SK-N-SH (cell line): ENCODE results near the gene RSRC1.

ENCODE experiments used
- JUND ChIP-seq: IDR thresholded peaks from 2 replicates; pipeline ENCODE4 v1.4.0; 2012
- POLR2AphosphoS5 ChIP-seq: IDR thresholded peaks from 2 replicates; pipeline ENCODE4 v1.6.1; 2012; ENCODE audit warnings: low read depth, low read length
- SIN3A ChIP-seq: IDR thresholded peaks from 2 replicates; pipeline ENCODE4 v1.6.1; 2012; ENCODE audit warnings: low read depth, mild to moderate bottlenecking, low read length, moderate library complexity, borderline replicate concordance
- YY1 ChIP-seq: IDR thresholded peaks from 2 replicates; pipeline ENCODE4 v1.4.0; 2012; ENCODE audit warnings: low read depth, mild to moderate bottlenecking
- TF ChIP-seq, protein P1 (sequence below): IDR thresholded peaks from 2 replicates; pipeline ENCODE4 v1.4.0; 2012; ENCODE audit warnings: low read depth
- TF ChIP-seq, protein P2 (sequence below): fragments of 200-600 bp; sonication (generic); IDR thresholded peaks from 2 replicates; pipeline ENCODE4 v1.6.1; 2017; ENCODE audit warnings: antibody characterized with exemption, mild to moderate bottlenecking, moderate library complexity

DNA sequence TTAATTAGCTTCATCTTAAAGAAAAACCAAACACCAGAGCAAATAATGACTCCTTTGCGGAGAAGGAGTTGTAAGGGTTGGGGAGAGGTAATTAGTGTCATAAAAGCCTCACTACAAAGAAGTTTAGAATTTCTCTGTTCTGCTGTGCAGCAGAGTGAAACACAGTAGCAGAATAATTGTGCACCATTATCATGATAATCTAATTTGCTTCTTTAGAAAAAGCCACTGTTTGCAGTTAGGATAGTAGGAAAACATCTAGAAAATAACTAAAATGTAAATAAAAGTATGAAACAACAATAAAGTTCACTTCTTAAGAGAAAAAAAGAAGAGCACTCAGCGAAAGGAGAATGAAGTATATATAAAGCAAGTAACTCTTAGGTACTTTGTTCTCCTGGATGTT lies 9.2 kb upstream of the RSRC1 start:
- TF ChIP-seq JUND: no peak
- no peak for TF ChIP-seq SIN3A
- TF ChIP-seq, protein P1, sequence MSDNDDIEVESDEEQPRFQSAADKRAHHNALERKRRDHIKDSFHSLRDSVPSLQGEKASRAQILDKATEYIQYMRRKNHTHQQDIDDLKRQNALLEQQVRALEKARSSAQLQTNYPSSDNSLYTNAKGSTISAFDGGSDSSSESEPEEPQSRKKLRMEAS: no peak
- TF ChIP-seq POLR2AphosphoS5: no peak
- TF ChIP-seq, protein P2, sequence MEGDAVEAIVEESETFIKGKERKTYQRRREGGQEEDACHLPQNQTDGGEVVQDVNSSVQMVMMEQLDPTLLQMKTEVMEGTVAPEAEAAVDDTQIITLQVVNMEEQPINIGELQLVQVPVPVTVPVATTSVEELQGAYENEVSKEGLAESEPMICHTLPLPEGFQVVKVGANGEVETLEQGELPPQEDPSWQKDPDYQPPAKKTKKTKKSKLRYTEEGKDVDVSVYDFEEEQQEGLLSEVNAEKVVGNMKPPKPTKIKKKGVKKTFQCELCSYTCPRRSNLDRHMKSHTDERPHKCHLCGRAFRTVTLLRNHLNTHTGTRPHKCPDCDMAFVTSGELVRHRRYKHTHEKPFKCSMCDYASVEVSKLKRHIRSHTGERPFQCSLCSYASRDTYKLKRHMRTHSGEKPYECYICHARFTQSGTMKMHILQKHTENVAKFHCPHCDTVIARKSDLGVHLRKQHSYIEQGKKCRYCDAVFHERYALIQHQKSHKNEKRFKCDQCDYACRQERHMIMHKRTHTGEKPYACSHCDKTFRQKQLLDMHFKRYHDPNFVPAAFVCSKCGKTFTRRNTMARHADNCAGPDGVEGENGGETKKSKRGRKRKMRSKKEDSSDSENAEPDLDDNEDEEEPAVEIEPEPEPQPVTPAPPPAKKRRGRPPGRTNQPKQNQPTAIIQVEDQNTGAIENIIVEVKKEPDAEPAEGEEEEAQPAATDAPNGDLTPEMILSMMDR: no peak
- no peak for TF ChIP-seq YY1
